ENCODE data around the gene RNF213.

DNA sequence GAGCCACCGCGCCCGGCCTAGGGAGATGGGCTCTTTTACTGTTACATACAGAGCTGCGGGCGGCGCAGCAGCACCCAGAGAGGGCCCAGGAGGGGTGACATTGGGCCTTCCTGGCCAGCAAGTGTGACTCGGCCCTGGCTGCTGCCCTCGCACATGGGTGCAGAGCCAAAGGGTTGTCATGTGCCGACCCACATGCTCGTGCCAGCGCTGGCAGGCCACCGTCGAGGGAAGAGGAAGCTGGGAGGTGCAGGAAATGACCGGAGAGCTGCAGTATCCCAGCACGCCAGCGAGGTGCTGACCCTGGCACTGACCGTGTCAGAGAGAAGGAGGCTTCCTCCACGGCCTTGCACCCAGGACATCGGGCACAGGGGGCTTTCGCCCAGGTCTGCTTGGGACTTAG is 162.3 kb downstream of the RNF213 start:
- TF ChIP-seq, protein P1, sequence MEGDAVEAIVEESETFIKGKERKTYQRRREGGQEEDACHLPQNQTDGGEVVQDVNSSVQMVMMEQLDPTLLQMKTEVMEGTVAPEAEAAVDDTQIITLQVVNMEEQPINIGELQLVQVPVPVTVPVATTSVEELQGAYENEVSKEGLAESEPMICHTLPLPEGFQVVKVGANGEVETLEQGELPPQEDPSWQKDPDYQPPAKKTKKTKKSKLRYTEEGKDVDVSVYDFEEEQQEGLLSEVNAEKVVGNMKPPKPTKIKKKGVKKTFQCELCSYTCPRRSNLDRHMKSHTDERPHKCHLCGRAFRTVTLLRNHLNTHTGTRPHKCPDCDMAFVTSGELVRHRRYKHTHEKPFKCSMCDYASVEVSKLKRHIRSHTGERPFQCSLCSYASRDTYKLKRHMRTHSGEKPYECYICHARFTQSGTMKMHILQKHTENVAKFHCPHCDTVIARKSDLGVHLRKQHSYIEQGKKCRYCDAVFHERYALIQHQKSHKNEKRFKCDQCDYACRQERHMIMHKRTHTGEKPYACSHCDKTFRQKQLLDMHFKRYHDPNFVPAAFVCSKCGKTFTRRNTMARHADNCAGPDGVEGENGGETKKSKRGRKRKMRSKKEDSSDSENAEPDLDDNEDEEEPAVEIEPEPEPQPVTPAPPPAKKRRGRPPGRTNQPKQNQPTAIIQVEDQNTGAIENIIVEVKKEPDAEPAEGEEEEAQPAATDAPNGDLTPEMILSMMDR (IDR thresholded peaks at IDR 0.05; ENCODE audit: control extremely low read depth in 1 of 3, insufficient read depth in 1 of 3, low read depth in 1 of 3, low read length in 3 of 3): no peak
- TF ChIP-seq CBX5 (IDR thresholded peaks at IDR 0.05; ENCODE audit: low read depth, low read length) (no peak), POLR2A (IDR thresholded peaks at IDR 0.05; ENCODE audit: control extremely low read depth in 1 of 2, low read depth in 2 of 2, low read length in 2 of 2) (no peak), EP300 (IDR thresholded peaks at IDR 0.05; ENCODE audit: borderline replicate concordance in 1 of 2, low read depth in 2 of 2, low read length in 2 of 2) (no peak), SIN3A (conservative IDR thresholded peaks at IDR 0.05 in 1 of 2, IDR thresholded peaks at IDR 0.05 in 1 of 2; ENCODE audit: low read depth in 1 of 2, low read length in 2 of 2) (no peak), ATF3 (IDR thresholded peaks at IDR 0.05; ENCODE audit: insufficient read depth, low read depth, low read length) (no peak), POLR2AphosphoS5 (IDR thresholded peaks at IDR 0.05; ENCODE audit: low read depth, low read length) (no peak), SRF (IDR thresholded peaks at IDR 0.05; ENCODE audit: low read depth, low read length) (no peak), EGR1 (IDR thresholded peaks at IDR 0.05; ENCODE audit: borderline replicate concordance, low read depth, low read length) (no peak), EZH2 (IDR thresholded peaks at IDR 0.05; ENCODE audit: low read depth, low read length, severe bottlenecking) (no peak), JUND (IDR thresholded peaks at IDR 0.05; ENCODE audit: low read length) (no peak)
- TF ChIP-seq, protein P2, sequence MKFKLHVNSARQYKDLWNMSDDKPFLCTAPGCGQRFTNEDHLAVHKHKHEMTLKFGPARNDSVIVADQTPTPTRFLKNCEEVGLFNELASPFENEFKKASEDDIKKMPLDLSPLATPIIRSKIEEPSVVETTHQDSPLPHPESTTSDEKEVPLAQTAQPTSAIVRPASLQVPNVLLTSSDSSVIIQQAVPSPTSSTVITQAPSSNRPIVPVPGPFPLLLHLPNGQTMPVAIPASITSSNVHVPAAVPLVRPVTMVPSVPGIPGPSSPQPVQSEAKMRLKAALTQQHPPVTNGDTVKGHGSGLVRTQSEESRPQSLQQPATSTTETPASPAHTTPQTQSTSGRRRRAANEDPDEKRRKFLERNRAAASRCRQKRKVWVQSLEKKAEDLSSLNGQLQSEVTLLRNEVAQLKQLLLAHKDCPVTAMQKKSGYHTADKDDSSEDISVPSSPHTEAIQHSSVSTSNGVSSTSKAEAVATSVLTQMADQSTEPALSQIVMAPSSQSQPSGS (IDR thresholded peaks at IDR 0.05; ENCODE audit: low read length): no peak

All from H1 (cell line).